ENCODE measurements around the gene C7orf33. TPM values are rescaled to one million over a fixed set of nuclear protein-coding genes. Genes with fewer than 3 reads are reported as not detected.

C7orf33 gene
- total RNA-seq, 1 experiment from 2014 or later, result not detected

GRCh38 chr7:148605350-148605749 lies 14.8 kb downstream of the C7orf33 start:
- Histone ChIP-seq H2BK5ac (ENCODE audit: insufficient read length, low read length) (no peak overlapping the region), H2BK20ac (ENCODE audit: low read depth, low read length, poor library complexity, severe bottlenecking) (no peak overlapping the region), H3K27me3 (ENCODE audit: insufficient read depth, low read length) (no peaks in the 10 kb centered on the region), H3K18ac (ENCODE audit: insufficient read length, low read depth, low read length) (no peak overlapping the region), H2BK120ac (ENCODE audit: low read depth, low read length, poor library complexity, severe bottlenecking) (no peak overlapping the region), H2AFZ (ENCODE audit: low read length) (no peak overlapping the region), H3K79me2 (ENCODE audit: insufficient read depth, low read length) (no peaks in the 10 kb centered on the region), H3K4ac (ENCODE audit: low read depth, low read length) (no peak overlapping the region), H3K4me2 (ENCODE audit: insufficient read depth, insufficient read length, low read length) (no peak overlapping the region), H3K27ac (ENCODE audit: insufficient read length, low read depth, low read length) (no peak overlapping the region), H2AK5ac (ENCODE audit: insufficient read length, low read length) (no peak overlapping the region), H3K4me1 (ENCODE audit: insufficient read depth, low read length) (peaks cover 3% of the 10 kb centered on the region; the same call in 1 of the 2 replicates), H2BK12ac (ENCODE audit: insufficient read length, low read depth, low read length) (no peak overlapping the region), H3K14ac (ENCODE audit: insufficient read depth, low read length) (no peak overlapping the region), H4K5ac (ENCODE audit: insufficient read length, low read depth, low read length) (no peak overlapping the region), H3K23me2 (ENCODE audit: insufficient read length, low read depth, low read length, poor library complexity, severe bottlenecking) (no peaks in the 10 kb centered on the region), H3K56ac (ENCODE audit: insufficient read length, low read depth, low read length) (no peak overlapping the region), H3T11ph (ENCODE audit: low read length) (no peak overlapping the region), H4K20me1 (ENCODE audit: control insufficient read depth, insufficient read depth, insufficient read length) (no peaks in the 10 kb centered on the region), H2BK15ac (ENCODE audit: low read depth, low read length) (no peak overlapping the region), H3K23ac (ENCODE audit: insufficient read length, low read depth, low read length) (no peak overlapping the region), H3K9ac (ENCODE audit: extremely low read depth, insufficient read length, low read length) (no peak overlapping the region), H4K8ac (replicated peaks; ENCODE audit: insufficient read length, low read depth, low read length) (no peak overlapping the region), H3K9me3 (ENCODE audit: control insufficient read depth, low read depth, low read length) (no peaks in the 10 kb centered on the region), H4K91ac (ENCODE audit: insufficient read length, low read depth, low read length) (no peak overlapping the region), H3K79me1 (ENCODE audit: insufficient read depth, low read depth, low read length, poor library complexity, severe bottlenecking) (no peaks in the 10 kb centered on the region)
- Mint-ChIP-seq H3K27ac (no peak overlapping the region), H3K4me1 (peaks cover 43 to 47% of the 10 kb centered on the region in 2 experiments), H3K27me3 (ENCODE audit: low read depth) (no peaks in the 10 kb centered on the region), H3K36me3 (ENCODE audit: insufficient read depth in 1 of 3, low read depth in 3 of 3) (peaks cover 0 to 7% (median 6%) of the 10 kb centered on the region in 3 experiments; a peak in 4 of 7 replicates), H3K9me3 (peaks cover 8 to 14% of the 10 kb centered on the region in 2 experiments), H3K4me3 (no peak overlapping the region)
- TF ChIP-seq CTCF (conservative IDR thresholded peaks at IDR 0.05), result no peak
- WGBS (ENCODE audit: extremely low coverage, insufficient read length, low lambda C conversion rate), result no CpG with 5 or more reads among the region's 2 CpGs
- no peak for DNase-seq

All from H9 (cell line).